HG03558 (cell line): Measurements from ENCODE around the gene CPTP.

Experiments
- ATAC-seq: cut with Tn5 transposase; IDR thresholded peaks from one replicate; pipeline ENCODE4 v1.9.1; 2021; ENCODE audit warnings: moderate number of reproducible peaks; ENCODE audit not compliant: unreplicated experiment; ENCODE audit errors: extremely low read depth

CPTP gene

GRCh38 chr1:1317420-1317819, 7.2 kb upstream of the CPTP start:
- ATAC-seq = no peak

DNA sequence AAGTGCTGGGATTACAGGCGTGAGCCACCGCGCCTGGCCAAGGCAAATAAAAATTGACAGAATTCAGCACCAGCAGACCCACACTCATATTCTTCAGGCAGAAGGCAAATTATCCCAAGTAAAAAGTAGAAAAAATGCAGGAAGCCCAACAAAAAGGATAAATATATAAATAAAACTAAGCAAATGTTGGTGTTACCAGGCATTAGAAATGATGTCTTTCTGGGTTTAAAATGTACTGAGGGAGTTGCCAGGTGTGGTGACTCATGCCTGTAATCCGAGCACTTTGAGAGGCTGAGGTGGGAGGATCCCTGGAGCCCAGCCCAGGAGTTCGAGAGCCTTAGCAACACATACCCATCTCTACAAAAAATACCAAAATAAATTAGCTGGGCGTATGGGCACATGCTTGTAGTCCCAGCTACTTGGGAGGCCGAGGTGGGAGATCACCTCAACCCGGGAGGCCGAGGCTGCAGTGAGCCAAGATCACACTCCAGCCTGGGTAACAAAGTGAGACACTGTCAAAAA, 6.4 kb upstream of the CPTP start:
- no peak for ATAC-seq

GRCh38 chr1:1318777-1319645, 5.6 kb upstream of the CPTP start:
- no peak for ATAC-seq

DNA sequence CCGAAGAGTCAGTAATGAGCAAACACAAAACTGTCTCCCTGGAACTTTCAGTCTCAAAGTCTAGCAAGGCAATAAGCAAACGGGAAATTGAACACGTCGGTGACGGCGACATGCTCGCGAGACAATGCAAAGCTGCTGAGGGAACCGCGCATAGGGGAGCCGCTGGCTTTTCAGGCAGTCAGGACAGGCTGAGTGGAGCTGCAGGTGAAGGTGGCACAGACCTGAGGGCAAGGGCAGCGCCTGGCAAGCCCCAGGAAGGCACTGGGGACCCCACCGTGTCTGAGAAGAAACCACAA, 5.0 kb upstream of the CPTP start:
- ATAC-seq = no peak

DNA sequence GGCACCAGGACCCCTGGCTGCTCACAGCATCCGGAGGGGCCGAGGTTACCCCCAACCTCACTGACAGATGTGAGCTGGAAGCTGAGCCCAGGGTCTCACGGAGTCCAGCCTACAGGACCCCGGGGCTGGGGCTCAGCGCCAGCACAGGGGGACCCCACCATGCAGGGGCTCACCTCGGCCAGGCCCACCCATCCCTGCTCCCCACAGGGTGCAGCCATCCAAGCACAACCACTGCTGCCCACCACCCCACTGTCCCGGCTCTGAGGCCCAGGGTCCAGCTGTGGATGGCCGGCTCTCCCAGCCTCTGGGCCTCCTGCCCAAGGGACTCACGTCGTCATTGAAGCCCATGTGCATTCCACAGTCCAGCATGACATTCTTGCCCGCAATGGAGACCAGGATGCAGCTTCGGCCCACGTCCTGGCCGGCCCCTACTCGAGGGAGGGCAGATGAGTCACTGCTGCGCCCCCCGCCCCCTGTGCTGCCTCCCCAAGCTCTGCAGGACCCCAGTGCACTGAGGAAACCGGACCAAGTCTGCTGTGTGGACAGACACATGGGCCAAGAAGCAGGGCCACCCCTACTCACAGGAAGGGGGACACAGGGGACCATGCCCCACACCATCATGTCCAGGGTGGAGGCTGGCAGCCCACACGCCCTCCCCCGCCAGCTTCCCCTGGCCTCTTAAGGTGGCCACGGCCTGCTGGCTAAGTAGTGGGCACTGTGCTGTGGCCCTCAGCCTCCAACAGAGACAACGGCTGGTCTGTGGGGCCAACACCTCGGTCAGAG, 3.7 kb upstream of the CPTP start:
- no peak for ATAC-seq

- ATAC-seq = no peak
Observed at GRCh38 chr1:1321477-1321876, 3.1 kb upstream of the CPTP start.

DNA sequence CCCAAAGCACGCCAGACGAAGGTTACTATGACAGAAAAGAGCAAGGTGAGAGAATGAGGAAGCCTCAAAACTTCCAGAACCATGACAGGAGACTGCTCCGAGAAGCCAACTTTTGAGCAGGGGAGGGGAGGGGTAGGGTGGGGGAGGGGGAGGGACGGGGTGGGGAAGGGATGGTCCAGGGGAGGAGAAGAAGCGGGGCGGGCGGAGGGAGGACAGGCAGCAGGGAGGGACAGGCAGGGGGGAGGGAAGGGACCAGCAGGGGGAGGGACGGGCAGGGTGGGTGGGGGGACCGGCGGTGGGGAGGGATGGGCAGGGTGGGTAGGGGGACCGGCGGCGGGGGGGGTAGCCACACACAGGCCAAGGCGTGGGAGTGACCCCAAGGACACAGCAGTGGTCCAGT, 2.2 kb upstream of the CPTP start:
- ATAC-seq = no peak

- ATAC-seq = no peak
Observed at GRCh38 chr1:1322952-1323351, 1.6 kb upstream of the CPTP start.

DNA sequence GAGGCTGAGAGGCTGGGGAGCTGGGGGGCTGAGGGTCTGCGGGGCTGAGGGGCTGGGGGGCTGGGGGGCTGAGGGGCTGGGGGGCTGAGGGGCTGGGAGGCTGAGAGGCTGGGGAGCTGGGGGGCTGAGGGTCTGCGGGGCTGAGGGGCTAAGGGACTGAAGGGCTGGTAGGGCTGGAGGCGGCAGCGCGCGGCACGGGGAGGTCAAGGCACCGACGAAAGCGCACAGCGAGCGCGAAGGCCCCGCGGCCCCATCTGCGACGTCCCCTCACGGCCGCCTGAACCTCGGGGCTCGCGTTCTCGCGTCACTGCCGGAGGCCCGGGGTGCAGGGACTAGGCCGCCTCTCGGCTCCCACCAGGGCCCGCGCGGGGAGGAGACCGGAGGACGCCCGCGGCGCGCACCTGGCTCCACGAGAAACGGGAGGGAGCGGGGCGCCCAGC, 498 bp upstream of the CPTP start:
- ATAC-seq = no peak

GRCh38 chr1:1325288-1326074, 879 bp downstream of the CPTP start:
- ATAC-seq = no peak

DNA sequence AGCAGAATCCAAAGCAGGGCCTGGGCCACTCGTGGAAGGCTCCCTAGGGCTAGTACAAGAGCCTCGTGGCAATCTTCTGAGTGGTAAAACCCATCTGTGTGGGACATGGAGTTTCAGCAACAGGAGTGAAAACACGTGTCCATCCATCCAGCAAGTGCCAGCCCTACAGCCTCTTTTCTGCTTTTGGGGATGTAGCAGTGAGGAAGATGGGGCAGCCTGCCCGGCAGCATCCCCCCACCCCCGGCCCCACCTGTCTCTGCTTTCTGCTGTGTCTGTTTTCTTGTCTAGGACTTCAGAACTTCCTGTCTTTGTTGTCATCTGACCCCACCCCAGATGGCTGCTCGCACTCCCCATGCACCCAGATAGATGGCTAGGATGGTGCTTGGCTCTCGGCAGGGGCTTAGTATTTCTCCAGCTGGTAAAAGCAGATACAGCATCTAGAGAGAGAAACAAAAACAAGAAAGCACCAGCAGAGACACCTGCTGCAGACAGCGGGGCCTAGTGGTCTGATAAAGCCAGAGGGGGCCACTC, 1.5 kb downstream of the CPTP start:
- ATAC-seq = no peak

- ATAC-seq = no peak
Observed at GRCh38 chr1:1327291-1327690, 2.7 kb downstream of the CPTP start.

DNA sequence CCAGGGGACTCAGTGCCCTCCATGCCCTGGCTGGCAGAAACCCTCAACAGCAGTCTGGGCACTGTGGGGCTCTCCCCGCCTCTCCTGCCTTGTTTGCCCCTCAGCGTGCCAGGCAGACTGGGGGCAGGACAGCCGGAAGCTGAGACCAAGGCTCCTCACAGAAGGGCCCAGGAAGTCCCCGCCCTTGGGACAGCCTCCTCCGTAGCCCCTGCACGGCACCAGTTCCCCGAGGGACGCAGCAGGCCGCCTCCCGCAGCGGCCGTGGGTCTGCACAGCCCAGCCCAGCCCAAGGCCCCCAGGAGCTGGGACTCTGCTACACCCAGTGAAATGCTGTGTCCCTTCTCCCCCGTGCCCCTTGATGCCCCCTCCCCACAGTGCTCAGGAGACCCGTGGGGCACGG, 3.7 kb downstream of the CPTP start:
- no peak for ATAC-seq

DNA sequence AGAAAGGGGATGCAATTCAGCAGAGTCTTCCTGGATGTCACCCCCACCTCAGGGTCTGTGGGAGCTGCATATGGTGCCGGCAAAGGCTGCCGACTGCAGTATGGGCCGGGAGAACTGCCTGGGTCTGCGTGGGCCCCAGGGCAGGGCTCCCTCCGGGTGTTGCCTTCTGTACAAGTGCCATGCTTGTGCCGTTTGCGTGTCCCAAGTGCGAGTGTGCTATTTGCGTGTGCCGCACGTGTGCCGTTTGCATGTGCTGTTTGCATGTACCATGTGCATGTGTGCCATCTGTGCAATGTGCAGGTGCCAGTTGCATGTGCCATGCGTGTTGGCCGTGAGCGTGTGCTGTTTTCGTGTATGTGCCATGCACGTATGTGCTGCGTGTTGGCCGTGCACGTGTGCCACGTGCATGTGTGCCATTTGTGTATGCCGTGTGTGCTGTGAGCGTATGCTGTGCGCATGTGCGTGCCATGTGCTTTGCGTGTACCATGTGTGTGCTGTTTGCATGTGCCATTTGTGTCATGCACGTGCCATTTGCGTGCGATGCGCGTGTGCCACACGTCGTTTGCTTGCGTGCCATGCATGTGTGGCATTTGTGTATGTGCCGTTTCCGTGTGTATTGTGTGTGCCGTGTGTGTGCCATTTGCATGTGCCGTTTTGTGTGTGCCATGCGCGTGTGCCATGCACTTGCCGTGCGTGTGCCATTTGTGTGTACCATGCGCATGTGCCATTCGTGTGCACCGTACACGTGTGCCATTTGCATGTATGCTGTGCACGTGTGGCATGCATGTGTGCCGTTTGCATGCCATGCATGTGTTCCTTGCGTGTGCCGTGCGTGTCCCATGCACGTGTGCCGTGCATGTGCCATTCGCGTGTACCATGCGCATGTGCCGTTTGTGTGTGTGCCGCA, 5.0 kb downstream of the CPTP start:
- ATAC-seq = no peak

DNA sequence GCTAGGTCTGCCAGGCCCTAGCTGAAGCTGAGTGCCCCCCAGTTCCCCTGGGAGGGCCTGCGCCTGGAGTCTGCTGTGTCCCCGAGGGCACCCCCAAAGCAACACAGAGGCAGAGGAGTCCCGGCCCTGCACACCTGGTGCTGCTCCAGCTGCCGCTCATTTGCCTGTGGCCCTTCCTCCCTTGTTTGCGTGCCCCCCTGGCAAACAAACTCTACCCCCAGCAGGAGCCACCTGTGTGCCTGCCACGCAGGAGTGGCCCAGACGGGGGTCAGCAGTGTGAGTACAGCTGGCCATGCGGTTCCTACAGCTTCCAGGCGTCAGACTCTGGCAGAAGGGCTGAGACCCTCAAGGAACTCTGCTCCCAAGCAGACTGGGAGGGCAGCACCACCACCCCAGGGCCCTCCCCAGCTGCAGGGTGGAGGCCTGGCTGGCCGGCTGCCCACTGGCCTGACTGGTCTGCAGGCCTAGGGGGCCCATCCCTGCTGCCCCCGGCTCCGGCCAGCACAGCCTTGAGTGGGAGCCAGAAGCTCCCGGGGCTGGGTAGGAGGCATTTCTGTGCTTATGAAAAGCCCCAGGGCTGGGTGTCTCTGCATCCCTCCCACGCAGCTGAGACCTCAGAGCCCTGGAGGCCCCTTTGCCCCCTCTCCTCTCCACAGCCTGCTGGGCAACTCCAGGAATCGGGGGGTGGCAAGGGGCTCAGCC, 5.9 kb downstream of the CPTP start:
- ATAC-seq = no peak

DNA sequence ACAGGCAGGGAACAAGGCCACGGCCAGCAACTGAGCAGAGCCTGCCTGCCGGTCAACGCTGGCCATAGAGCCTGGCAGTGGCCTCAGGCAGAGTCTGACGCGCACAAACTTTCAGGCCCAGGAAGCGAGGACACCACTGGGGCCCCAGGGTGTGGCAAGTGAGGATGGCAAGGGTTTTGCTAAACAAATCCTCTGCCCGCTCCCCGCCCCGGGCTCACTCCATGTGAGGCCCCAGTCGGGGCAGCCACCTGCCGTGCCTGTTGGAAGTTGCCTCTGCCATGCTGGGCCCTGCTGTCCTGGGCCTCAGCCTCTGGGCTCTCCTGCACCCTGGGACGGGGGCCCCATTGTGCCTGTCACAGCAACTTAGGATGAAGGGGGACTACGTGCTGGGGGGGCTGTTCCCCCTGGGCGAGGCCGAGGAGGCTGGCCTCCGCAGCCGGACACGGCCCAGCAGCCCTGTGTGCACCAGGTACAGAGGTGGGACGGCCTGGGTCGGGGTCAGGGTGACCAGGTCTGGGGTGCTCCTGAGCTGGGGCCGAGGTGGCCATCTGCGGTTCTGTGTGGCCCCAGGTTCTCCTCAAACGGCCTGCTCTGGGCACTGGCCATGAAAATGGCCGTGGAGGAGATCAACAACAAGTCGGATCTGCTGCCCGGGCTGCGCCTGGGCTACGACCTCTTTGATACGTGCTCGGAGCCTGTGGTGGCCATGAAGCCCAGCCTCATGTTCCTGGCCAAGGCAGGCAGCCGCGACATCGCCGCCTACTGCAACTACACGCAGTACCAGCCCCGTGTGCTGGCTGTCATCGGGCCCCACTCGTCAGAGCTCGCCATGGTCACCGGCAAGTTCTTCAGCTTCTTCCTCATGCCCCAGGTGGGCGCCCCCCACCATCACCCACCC, 6.7 kb downstream of the CPTP start, which contains the start of gene TAS1R3:
TSS of gene TAS1R3 (plus strand) at position 213 of the 898 bp plus-strand sequence. CDS start at position 279, 66 bp downstream.
- no peak for ATAC-seq

GRCh38 chr1:1332031-1332755, 7.6 kb downstream of the CPTP start:
- ATAC-seq = no peak
